Measurements from ENCODE around the gene PHF1. TPM values are rescaled to one million over a fixed set of nuclear protein-coding genes. Genes with fewer than 3 reads are reported as not detected.

Gene PHF1
- total and polyA plus RNA-seq, 4 experiments from 2014 or later: 61.2 to 220 (median 151) TPM

DNA sequence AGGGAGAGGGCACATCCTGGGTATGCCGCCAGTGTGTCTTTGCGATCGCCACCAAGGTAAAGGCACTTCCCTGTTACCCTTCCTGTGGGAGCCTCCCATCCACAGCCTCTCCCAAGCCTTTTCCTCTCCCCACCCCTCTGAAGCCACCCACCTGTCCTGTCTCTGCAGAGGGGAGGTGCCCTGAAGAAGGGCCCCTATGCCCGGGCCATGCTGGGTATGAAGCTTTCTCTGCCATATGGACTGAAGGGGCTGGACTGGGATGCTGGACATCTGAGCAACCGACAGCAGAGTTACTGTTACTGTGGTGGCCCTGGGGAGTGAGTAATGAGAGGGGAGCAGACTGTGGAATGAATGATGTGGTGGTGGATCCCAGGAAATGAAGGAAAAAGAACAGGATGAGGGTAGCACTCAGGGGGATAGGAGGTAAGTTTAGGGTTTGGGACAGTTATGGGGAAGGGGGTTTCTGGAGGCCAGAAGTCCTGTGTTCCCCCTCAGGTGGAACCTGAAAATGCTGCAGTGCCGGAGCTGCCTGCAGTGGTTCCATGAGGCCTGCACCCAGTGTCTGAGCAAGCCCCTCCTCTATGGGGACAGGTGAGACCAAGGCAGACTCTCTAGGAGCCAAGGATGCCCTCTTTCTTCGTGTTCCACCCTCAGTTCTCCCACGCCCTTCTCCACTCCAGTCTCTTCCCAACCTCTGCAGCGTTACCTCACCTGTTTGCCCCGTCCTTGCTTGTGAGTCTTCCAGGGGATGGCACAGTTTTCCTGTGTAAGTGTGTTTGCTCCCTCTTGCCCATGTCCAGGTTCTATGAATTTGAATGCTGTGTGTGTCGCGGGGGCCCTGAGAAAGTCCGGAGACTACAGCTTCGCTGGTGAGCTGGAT is 2.7 kb downstream of the PHF1 start:
- peak in 1 of 5 donors; percentile 41 for DNase-seq
- Histone ChIP-seq H3K9me3 (ENCODE audit: control insufficient read depth in 1 of 2, low read length in 2 of 2) (no peaks in the 10 kb centered on the region), H3K4me3 (ENCODE audit: low read length in 2 of 2) (no peak overlapping the region), H3K4me1 (ENCODE audit: insufficient read depth, low read length) (peaks cover 70% of the 10 kb centered on the region), H3K27me3 (ENCODE audit: insufficient read depth, low read length) (no peaks in the 10 kb centered on the region), H3K27ac (ENCODE audit: low read depth, low read length) (peak overlapping the region; percentile 99), H3K36me3 (ENCODE audit: insufficient read depth, low read length) (peaks cover 38% of the 10 kb centered on the region)
- H3K27me3 Mint-ChIP-seq: no peaks in the 10 kb centered on the region
- POLR2A ChIA-PET (ENCODE audit: partially characterized antibody): interaction anchor here (0.9 to 5.7 kb wide), 2 partner anchors 11 to 18 kb away, joined by 3 to 64 read pairs; no protein-coding TSS in a partner anchor
- peak overlapping the region; percentile 82 to 94 (median 92) for H3K27ac Mint-ChIP-seq
- intact Hi-C loops (cut with micrococcal nuclease): loop anchor here (10.0 kb wide), 2 partner anchors 301 to 1219 kb away; partner anchors contain the start of genes GPSM3, PBX2 and UQCC2
- peaks cover 0 to 4% (median 0%) of the 10 kb centered on the region in 8 donors for H3K9me3 Mint-ChIP-seq
- peak overlapping the region; percentile 71 to 90 (median 81) for H3K4me3 Mint-ChIP-seq
- CTCF ChIA-PET (ENCODE audit: partially characterized antibody): interaction anchor here (1.1 to 1.5 kb wide), 2 partner anchors 13 to 23 kb away, joined by 3 read pairs; no protein-coding TSS in a partner anchor
- H3K4me1 Mint-ChIP-seq: peaks cover 41 to 84% (median 62%) of the 10 kb centered on the region in 4 donors
- H3K36me3 Mint-ChIP-seq: peaks cover 33 to 66% of the 10 kb centered on the region in 2 donors

DNA sequence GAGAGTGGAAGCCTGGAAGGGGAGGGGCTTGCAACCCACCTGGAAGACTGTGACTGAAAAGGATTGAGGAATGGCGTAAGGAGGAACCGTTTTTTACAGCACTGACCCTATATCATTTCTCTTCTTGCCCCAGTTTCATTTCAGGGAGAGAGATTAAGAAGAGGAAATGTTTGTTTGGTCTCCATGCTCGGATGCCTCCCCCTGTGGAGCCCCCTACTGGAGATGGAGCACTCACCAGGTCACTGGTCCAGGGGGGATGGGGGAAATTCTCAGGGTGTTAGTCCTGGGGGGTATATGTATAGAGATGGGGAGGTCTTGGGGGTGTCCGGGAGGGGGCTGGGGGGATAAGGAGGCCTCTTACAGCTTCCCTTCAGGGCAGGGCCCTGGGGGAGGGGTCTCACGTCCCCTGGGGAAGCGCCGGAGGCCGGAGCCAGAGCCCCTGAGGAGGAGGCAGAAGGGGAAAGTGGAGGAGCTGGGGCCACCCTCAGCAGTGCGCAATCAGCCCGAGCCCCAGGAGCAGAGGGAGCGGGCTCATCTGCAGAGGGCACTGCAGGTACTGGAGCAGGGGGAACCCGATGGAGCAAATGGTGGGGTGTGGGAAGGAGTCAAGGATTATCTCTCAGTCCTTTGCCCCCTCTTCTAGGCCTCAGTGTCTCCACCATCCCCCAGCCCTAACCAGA is 3.9 kb downstream of the PHF1 start:
- CTCF ChIA-PET (ENCODE audit: partially characterized antibody): interaction anchor here (0.6 to 2.6 kb wide), 4 partner anchors 11 to 216 kb away, joined by 3 to 8 read pairs (median 3); no protein-coding TSS in a partner anchor
- POLR2A ChIA-PET (ENCODE audit: partially characterized antibody): interaction anchor here (0.8 to 5.7 kb wide), 2 partner anchors 10 to 138 kb away, joined by 3 to 64 read pairs; partner anchors contain the start of gene B3GALT4
- Histone ChIP-seq H3K4me3 (ENCODE audit: low read length in 2 of 2) (no peak overlapping the region), H3K27me3 (ENCODE audit: insufficient read depth, low read length) (no peaks in the 10 kb centered on the region), H3K27ac (ENCODE audit: low read depth, low read length) (peak overlapping the region; percentile 99), H3K36me3 (ENCODE audit: insufficient read depth, low read length) (peaks cover 38% of the 10 kb centered on the region), H3K9me3 (ENCODE audit: control insufficient read depth in 1 of 2, low read length in 2 of 2) (no peaks in the 10 kb centered on the region), H3K4me1 (ENCODE audit: insufficient read depth, low read length) (peaks cover 75% of the 10 kb centered on the region)
- H3K4me3 Mint-ChIP-seq: peak overlapping the region in 4 of 8 donors; percentile 11 to 72 (median 42)
- intact Hi-C loops (cut with micrococcal nuclease): loop anchor here (5.0 to 10.0 kb wide), 4 partner anchors 142 to 1220 kb away; partner anchors contain the start of genes GPSM3, HSD17B8, PBX2 and RPS18
- H3K36me3 Mint-ChIP-seq: peaks cover 33 to 66% of the 10 kb centered on the region in 2 donors
- peaks cover 49 to 89% (median 68%) of the 10 kb centered on the region in 4 donors for H3K4me1 Mint-ChIP-seq
- no peak for DNase-seq
- peak overlapping the region; percentile 47 to 99 (median 88) for H3K27ac Mint-ChIP-seq
- H3K27me3 Mint-ChIP-seq: no peaks in the 10 kb centered on the region
- H3K9me3 Mint-ChIP-seq: peaks cover 0 to 3% (median 0%) of the 10 kb centered on the region in 8 donors

DNA sequence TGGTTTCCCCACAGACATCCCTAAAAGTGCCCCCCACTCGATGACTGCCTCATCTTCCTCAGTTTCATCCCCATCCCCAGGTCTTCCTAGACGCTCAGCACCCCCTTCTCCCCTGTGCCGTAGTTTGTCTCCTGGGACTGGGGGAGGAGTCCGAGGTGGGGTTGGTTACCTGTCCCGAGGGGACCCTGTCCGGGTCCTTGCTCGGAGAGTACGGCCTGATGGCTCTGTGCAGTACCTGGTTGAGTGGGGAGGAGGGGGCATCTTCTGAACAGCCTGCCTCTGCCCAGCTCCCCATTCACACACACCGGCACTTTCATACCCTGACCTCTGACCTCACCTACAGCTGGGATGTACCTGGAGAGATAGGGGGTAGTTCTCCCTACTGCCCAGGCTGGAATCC is 5.0 kb downstream of the PHF1 start:
- CTCF ChIA-PET (ENCODE audit: partially characterized antibody): interaction anchor here (1.2 to 2.6 kb wide), 3 partner anchors 10 to 165 kb away, joined by 3 to 8 read pairs (median 3); no protein-coding TSS in a partner anchor
- POLR2A ChIA-PET (ENCODE audit: partially characterized antibody): interaction anchor here (0.7 to 4.6 kb wide), 7 partner anchors 8 to 126 kb away, joined by 3 to 77 read pairs (median 3); partner anchors contain the start of genes PFDN6, RGL2 and WDR46
- Histone ChIP-seq H3K27ac (ENCODE audit: low read depth, low read length) (peak overlapping the region; percentile 92), H3K36me3 (ENCODE audit: insufficient read depth, low read length) (peaks cover 38% of the 10 kb centered on the region), H3K4me1 (ENCODE audit: insufficient read depth, low read length) (peaks cover 81% of the 10 kb centered on the region), H3K9me3 (ENCODE audit: control insufficient read depth in 1 of 2, low read length in 2 of 2) (no peaks in the 10 kb centered on the region), H3K27me3 (ENCODE audit: insufficient read depth, low read length) (no peaks in the 10 kb centered on the region), H3K4me3 (ENCODE audit: low read length in 2 of 2) (no peak overlapping the region)
- peak overlapping the region; percentile 5 to 79 (median 70) for H3K4me3 Mint-ChIP-seq
- H3K27ac Mint-ChIP-seq: peak overlapping the region; percentile 74 to 100 (median 99)
- H3K4me1 Mint-ChIP-seq: peaks cover 48 to 83% (median 66%) of the 10 kb centered on the region in 4 donors
- H3K27me3 Mint-ChIP-seq: no peaks in the 10 kb centered on the region
- peaks cover 0 to 3% (median 0%) of the 10 kb centered on the region in 8 donors for H3K9me3 Mint-ChIP-seq
- H3K36me3 Mint-ChIP-seq: peaks cover 33 to 65% of the 10 kb centered on the region in 2 donors
- intact Hi-C loops (cut with micrococcal nuclease): loop anchor here (5.0 to 10.0 kb wide), 4 partner anchors 144 to 1221 kb away; partner anchors contain the start of genes GPSM3, HSD17B8, PBX2 and RPS18
- no peak for DNase-seq

DNA sequence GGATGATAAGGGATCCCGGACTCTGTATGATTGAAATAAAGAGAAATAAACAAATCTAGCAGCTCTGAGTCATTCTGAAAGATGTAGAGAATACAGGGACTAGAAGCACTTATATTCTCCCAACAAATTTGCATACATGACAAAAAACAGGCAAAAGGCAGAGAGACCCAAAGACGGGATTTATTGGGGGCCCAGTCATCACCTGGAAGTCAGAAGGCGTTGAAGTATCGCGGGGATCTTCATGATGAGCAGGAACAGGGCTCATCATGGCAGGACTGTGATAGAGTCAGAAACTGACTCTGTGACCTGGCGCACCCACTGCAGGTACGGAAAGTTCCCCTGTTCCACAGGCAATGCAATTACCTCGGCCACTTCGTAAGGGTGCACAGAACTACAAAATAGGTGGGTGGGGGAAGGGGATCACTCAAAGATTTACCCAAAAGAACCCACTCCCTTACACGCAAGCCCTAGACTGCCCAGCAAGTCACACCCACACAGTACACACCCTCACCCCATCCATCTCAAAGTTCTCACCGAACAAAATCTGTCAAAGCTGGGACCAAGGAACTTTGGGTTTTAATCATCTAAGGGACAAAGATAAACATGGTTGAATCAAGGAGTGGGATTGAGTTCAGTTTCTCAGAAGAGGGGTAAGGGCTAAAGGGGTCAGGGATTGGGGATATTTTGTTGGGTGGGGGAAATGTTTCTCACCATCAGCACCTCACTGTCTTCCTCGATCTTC is 5.7 kb downstream of the PHF1 start:
- no peaks in the 10 kb centered on the region for H3K27me3 Mint-ChIP-seq
- peak overlapping the region; percentile 87 to 97 (median 94) for H3K4me3 Mint-ChIP-seq
- CTCF ChIA-PET (ENCODE audit: partially characterized antibody): interaction anchor here (0.8 to 2.6 kb wide), 5 partner anchors 9 to 164 kb away, joined by 3 to 8 read pairs (median 3); no protein-coding TSS in a partner anchor
- Histone ChIP-seq H3K4me1 (ENCODE audit: insufficient read depth, low read length) (peaks cover 85% of the 10 kb centered on the region), H3K27me3 (ENCODE audit: insufficient read depth, low read length) (no peaks in the 10 kb centered on the region), H3K27ac (ENCODE audit: low read depth, low read length) (peak overlapping the region; percentile 92), H3K36me3 (ENCODE audit: insufficient read depth, low read length) (peaks cover 38% of the 10 kb centered on the region), H3K9me3 (ENCODE audit: control insufficient read depth in 1 of 2, low read length in 2 of 2) (no peaks in the 10 kb centered on the region), H3K4me3 (ENCODE audit: low read length in 2 of 2) (peak overlapping the region; percentile 82 to 94)
- DNase-seq: peak in 1 of 5 donors; percentile 54
- H3K4me1 Mint-ChIP-seq: peaks cover 53 to 85% (median 69%) of the 10 kb centered on the region in 4 donors
- intact Hi-C loops (cut with micrococcal nuclease): loop anchor here (5.0 to 10.0 kb wide), 4 partner anchors 144 to 1222 kb away; partner anchors contain the start of genes GPSM3, HSD17B8, PBX2 and RPS18
- POLR2A ChIA-PET (ENCODE audit: partially characterized antibody): interaction anchor here (0.7 to 4.6 kb wide), 24 partner anchors 8 to 444 kb away, joined by 3 to 77 read pairs (median 4); partner anchors contain the start of genes B3GALT4, PFDN6, RGL2 and RPS18
- H3K27ac Mint-ChIP-seq: peak overlapping the region; percentile 99 to 100 (median 99)
- H3K9me3 Mint-ChIP-seq: peaks cover 0 to 3% (median 0%) of the 10 kb centered on the region in 8 donors
- H3K36me3 Mint-ChIP-seq: peaks cover 33 to 61% of the 10 kb centered on the region in 2 donors

DNA sequence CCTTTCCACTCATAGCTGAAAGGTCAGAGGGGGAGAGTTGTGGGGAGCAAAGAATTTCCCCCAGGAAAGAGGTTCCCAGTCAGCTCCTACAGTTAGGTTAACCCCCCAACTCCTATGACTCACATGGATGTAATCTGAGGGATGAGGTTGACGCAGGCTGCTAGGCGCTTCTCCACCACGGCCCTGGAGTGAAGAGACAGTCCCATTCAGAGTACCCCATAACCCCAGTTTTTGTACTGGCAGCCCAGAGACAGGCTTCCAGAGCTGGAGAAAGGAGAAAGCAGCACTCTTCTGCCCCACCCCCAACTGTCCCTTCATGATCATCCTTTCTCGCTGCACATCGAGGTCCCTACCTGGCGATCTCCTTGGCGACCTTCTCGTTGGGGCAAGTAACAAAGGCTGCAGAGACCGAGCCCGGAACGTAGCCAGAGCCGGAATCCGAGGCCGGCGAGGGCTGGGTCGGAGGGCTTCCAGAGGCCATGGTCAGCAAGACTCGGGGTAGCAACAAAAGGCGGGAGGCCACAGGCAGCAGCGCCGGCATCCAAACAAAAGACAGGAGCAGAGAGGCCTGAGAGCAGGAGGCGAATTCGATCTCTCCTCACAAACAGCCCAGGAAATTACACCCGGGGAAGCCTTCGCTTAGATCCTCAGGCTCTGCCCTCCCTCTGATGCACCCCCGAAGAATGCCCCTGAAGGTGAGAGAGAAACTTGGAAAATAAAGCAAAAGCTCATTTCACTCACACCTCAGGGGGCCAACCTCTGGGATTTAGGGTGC is 6.5 kb downstream of the PHF1 start:
- peak overlapping the region; percentile 82 to 94 for H3K4me3 ChIP-seq (ENCODE audit: low read length in 2 of 2)
- H3K4me1 ChIP-seq (ENCODE audit: insufficient read depth, low read length): peaks cover 80% of the 10 kb centered on the region
- ChIA-PET CTCF (ENCODE audit: partially characterized antibody) (interaction anchor here (0.8 to 2.6 kb wide), 10 partner anchors 8 to 221 kb away, joined by 3 to 8 read pairs (median 3); partner anchors contain the start of gene ZBTB9), POLR2A (ENCODE audit: partially characterized antibody) (interaction anchor here (0.8 to 4.6 kb wide), 24 partner anchors 9 to 445 kb away, joined by 3 to 77 read pairs (median 6); partner anchors contain the start of genes B3GALT4, BAK1, RGL2 and RPS18)
- Mint-ChIP-seq H3K4me3 (peak overlapping the region; percentile 87 to 97 (median 94)), H3K4me1 (peaks cover 51 to 87% (median 67%) of the 10 kb centered on the region in 4 donors), H3K36me3 (peaks cover 33 to 57% of the 10 kb centered on the region in 2 donors), H3K27ac (peak overlapping the region; percentile 99 to 100 (median 99)), H3K27me3 (no peaks in the 10 kb centered on the region), H3K9me3 (peaks cover 0 to 1% (median 0%) of the 10 kb centered on the region in 8 donors)
- H3K27ac ChIP-seq (ENCODE audit: low read depth, low read length): peak overlapping the region; percentile 92
- DNase-seq: peak in 1 of 5 donors; percentile 45
- no peaks in the 10 kb centered on the region for H3K9me3 ChIP-seq (ENCODE audit: control insufficient read depth in 1 of 2, low read length in 2 of 2)
- intact Hi-C loops (cut with micrococcal nuclease): loop anchor here (5.0 to 10.0 kb wide), 4 partner anchors 145 to 1223 kb away; partner anchors contain the start of genes GPSM3, HSD17B8, PBX2 and RPS18
- peaks cover 36% of the 10 kb centered on the region for H3K36me3 ChIP-seq (ENCODE audit: insufficient read depth, low read length)
- H3K27me3 ChIP-seq (ENCODE audit: insufficient read depth, low read length): no peaks in the 10 kb centered on the region
